SU-DHL-6 (cell line): ENCODE measurements around the gene RAB1A.

ENCODE experiments used
- H2AFZ ChIP-seq: fragments of 200-600 bp; sonication (generic); 2 replicates; pipeline ENCODE4 v1.6.1; 2014; ENCODE audit warnings: low read depth, mild to moderate bottlenecking, moderate library complexity, mixed read lengths, antibody characterized with exemption, low read length; ENCODE audit not compliant: severe bottlenecking
- H3F3A ChIP-seq: fragments of 200-600 bp; shearing (Covaris generic); 2 replicates; pipeline ENCODE4 v1.6.0; 2016; ENCODE audit warnings: antibody characterized with exemption, mild to moderate bottlenecking; ENCODE audit not compliant: insufficient read depth
- H3K27ac ChIP-seq: fragments of 200-600 bp; sonication (generic); 2 replicates; pipeline ENCODE4 v1.5.1; 2016; ENCODE audit warnings: low read depth, mild to moderate bottlenecking, low read length, moderate library complexity, mixed read lengths
- H3K27me3 ChIP-seq: fragments of 200-600 bp; sonication (generic), shearing (Covaris generic); 2 replicates; pipeline ENCODE4 v1.6.0; 2014; ENCODE audit warnings: mild to moderate bottlenecking, low read length
- H3K36me3 ChIP-seq: fragments of 200-600 bp; sonication (generic); 2 replicates; pipeline ENCODE4 v1.6.1; 2014; ENCODE audit warnings: mild to moderate bottlenecking, low read length, mixed read lengths
- H3K4me2 ChIP-seq: fragments of 300-600, 200-600 bp; shearing (Covaris generic), sonication (generic); 2 replicates; pipeline ENCODE4 v1.6.0; 2014; ENCODE audit warnings: low read length, low read depth, mild to moderate bottlenecking; ENCODE audit not compliant: poor library complexity, severe bottlenecking
- H3K4me3 ChIP-seq: fragments of 200-600 bp; sonication (generic); 2 replicates; pipeline ENCODE4 v1.5.1; 2014; ENCODE audit warnings: antibody characterized with exemption, low read length, mild to moderate bottlenecking, mixed read lengths; ENCODE audit not compliant: insufficient read depth, poor library complexity, severe bottlenecking
- H3K79me2 ChIP-seq: fragments of 200-600 bp; sonication (generic); 2 replicates; pipeline ENCODE4 v1.6.1; 2014; ENCODE audit warnings: mild to moderate bottlenecking, low read length, moderate library complexity; ENCODE audit not compliant: insufficient read depth
- H3K9ac ChIP-seq: fragments of 200-600 bp; sonication (generic); 2 replicates; pipeline ENCODE4 v1.7.0; 2014; ENCODE audit warnings: mild to moderate bottlenecking, low read length
- H3K9me2 ChIP-seq: fragments of 200-600 bp; sonication (generic); replicated peaks from 2 replicates; pipeline ENCODE4 v1.6.1; 2014; ENCODE audit warnings: low read length; ENCODE audit not compliant: insufficient read depth
- H3K9me3 ChIP-seq: fragments of 200-600 bp; sonication (generic); 2 replicates; pipeline ENCODE4 v1.6.1; 2014; ENCODE audit warnings: low read length, mixed read lengths; ENCODE audit not compliant: insufficient read depth
- H4K20me1 ChIP-seq: fragments of 200-600 bp; sonication (generic); 2 replicates; pipeline ENCODE4 v1.6.1; 2014; ENCODE audit warnings: low read depth, mild to moderate bottlenecking, antibody characterized with exemption, low read length, moderate library complexity, mixed read lengths
- EZH2phosphoT487 ChIP-seq: fragments of 200-600 bp; sonication (generic), shearing (Covaris generic); conservative IDR thresholded peaks from 2 replicates; pipeline ENCODE4 v1.6.1; 2018; ENCODE audit warnings: mild to moderate bottlenecking, antibody characterized with exemption, low read length, moderate library complexity, mixed read lengths
- TF ChIP-seq, protein P1 (sequence below): fragments of 200-600 bp; sonication (generic); IDR thresholded peaks from one replicate; pipeline ENCODE4 v1.5.1; 2017; ENCODE audit warnings: antibody characterized with exemption, mild to moderate bottlenecking, low read length, moderate library complexity; ENCODE audit not compliant: insufficient read depth, poor library complexity, severe bottlenecking

The RAB1A gene

DNA sequence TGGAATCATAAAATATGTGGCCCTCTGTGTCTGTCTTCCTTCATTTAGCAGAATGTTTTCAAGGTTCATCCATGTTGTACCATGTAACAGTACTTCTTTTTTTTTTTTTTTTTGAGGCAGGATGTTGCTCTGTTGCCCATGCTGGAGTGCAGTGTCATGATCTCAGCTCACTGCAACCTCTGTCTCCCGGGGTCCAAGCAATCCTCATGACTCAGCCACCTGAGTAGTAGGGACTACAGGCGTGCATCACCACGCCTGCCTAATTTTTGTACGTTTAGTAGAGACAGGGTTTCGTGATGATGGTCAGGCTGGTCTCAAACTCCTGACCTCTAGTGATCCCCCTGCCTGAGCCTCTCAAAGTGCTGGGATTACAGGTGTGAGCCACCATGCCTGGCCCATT lies 31.2 kb downstream of the RAB1A start:
- Histone ChIP-seq H3K9me2 (no peaks in the 10 kb centered on the region), H3F3A (peaks cover 14% of the 10 kb centered on the region; the same call in 1 of the 2 replicates), H3K27me3 (no peaks in the 10 kb centered on the region), H3K79me2 (peaks cover 58% of the 10 kb centered on the region), H3K9me3 (no peaks in the 10 kb centered on the region), H3K4me3 (no peak overlapping the region), H3K27ac (no peak overlapping the region), H2AFZ (no peak overlapping the region), H4K20me1 (no peaks in the 10 kb centered on the region), H3K4me2 (no peak overlapping the region), H3K36me3 (peaks cover 27% of the 10 kb centered on the region; the same call in 1 of the 2 replicates), H3K9ac (no peak overlapping the region)
- no peak for TF ChIP-seq EZH2phosphoT487
- TF ChIP-seq, protein P1, sequence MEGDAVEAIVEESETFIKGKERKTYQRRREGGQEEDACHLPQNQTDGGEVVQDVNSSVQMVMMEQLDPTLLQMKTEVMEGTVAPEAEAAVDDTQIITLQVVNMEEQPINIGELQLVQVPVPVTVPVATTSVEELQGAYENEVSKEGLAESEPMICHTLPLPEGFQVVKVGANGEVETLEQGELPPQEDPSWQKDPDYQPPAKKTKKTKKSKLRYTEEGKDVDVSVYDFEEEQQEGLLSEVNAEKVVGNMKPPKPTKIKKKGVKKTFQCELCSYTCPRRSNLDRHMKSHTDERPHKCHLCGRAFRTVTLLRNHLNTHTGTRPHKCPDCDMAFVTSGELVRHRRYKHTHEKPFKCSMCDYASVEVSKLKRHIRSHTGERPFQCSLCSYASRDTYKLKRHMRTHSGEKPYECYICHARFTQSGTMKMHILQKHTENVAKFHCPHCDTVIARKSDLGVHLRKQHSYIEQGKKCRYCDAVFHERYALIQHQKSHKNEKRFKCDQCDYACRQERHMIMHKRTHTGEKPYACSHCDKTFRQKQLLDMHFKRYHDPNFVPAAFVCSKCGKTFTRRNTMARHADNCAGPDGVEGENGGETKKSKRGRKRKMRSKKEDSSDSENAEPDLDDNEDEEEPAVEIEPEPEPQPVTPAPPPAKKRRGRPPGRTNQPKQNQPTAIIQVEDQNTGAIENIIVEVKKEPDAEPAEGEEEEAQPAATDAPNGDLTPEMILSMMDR = no peak

- H3K4me3 ChIP-seq = no peak overlapping the region
- no peaks in the 10 kb centered on the region for H3K9me3 ChIP-seq
- no peak overlapping the region for H3K9ac ChIP-seq
- peaks cover 24% of the 10 kb centered on the region for H3K36me3 ChIP-seq
- TF ChIP-seq, protein P1 = no peak
- TF ChIP-seq EZH2phosphoT487 = no peak
- H3K4me2 ChIP-seq = no peak overlapping the region
- H3K9me2 ChIP-seq = no peaks in the 10 kb centered on the region
- H3F3A ChIP-seq = peaks cover 14% of the 10 kb centered on the region; the same call in 1 of the 2 replicates
- no peak overlapping the region for H3K27ac ChIP-seq
- no peaks in the 10 kb centered on the region for H4K20me1 ChIP-seq
- H2AFZ ChIP-seq = no peak overlapping the region
- H3K79me2 ChIP-seq = peaks cover 58% of the 10 kb centered on the region
- H3K27me3 ChIP-seq = no peaks in the 10 kb centered on the region
Observed at GRCh38 chr2:65097844-65098243, 32.1 kb downstream of the RAB1A start.

DNA sequence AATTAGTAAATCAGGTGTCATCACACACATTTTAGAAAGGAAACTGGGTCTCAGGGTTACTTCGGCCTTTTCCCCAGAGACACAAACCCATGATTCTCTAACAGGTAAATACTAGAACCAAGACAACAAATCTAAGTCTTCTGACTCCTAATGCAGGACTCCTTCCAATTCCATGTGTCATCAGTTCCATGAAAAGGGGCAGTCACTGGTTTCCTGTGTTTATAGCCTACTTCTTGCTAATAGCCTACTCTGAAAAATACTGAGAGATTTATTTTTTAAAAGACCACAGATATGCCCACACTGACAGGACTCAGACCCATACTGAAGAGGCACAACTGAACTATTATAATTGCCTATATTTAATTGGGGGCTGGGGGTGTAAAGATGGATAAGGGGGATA lies 33.0 kb downstream of the RAB1A start:
- no peak overlapping the region for H2AFZ ChIP-seq
- H3K27me3 ChIP-seq = no peaks in the 10 kb centered on the region
- H3K79me2 ChIP-seq = peaks cover 61% of the 10 kb centered on the region
- peaks cover 14% of the 10 kb centered on the region; the same call in 1 of the 2 replicates for H3F3A ChIP-seq
- H4K20me1 ChIP-seq = no peaks in the 10 kb centered on the region
- H3K9me2 ChIP-seq = no peaks in the 10 kb centered on the region
- H3K36me3 ChIP-seq = peaks cover 23% of the 10 kb centered on the region
- no peak overlapping the region for H3K4me3 ChIP-seq
- TF ChIP-seq, protein P1 = no peak
- TF ChIP-seq EZH2phosphoT487 = no peak
- H3K9ac ChIP-seq = no peak overlapping the region
- no peaks in the 10 kb centered on the region for H3K9me3 ChIP-seq
- no peak overlapping the region for H3K27ac ChIP-seq
- H3K4me2 ChIP-seq = no peak overlapping the region
